ENCODE data around the gene STYK1. TPM values are rescaled to one million over a fixed set of nuclear protein-coding genes. Genes with fewer than 3 reads are reported as not detected.

The STYK1 gene
- total and polyA plus RNA-seq, 10 of the 15 experiments (the other 5 are each of a cell fraction or from before 2014, with no cell fraction given) = 0.62 to 1.2 (median 0.82) TPM; not detected in 1

DNA sequence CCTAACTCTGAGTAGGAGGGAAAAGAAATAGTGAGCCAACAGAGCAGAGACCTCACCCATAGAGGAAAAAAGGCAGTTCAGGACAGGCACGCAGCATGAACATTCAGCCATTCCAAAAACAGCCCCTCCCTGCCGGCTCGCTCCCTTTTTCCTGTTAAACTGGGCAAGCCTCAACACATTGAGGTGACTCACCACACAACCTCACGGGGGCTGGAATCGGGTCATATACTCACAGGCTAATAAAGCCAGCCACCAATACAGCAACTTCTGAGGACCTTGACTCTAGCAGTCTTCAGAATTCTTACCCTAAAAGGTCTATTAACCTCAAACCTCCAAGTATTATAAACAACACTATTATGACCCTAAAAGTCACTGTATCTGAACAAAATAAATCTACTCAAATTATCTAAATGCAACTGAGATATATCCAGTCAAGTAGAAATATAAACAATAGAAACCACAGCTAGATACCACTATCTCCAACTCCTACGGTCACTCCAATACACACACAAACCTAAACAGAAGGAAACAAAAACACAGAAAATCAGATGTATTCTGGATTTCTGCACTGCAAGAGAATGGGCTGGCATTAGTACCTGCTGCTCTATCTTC, 43.0 kb upstream of the STYK1 start:
- ChIA-PET RAD21 (ENCODE audit: unreplicated experiment) (no interaction called here), CTCF (interaction anchor here (1.2 kb wide), 1 partner anchor 15 kb away, joined by 3 read pairs; no protein-coding TSS in a partner anchor), POLR2A (interaction anchor here (2.0 kb wide), 1 partner anchor 33 kb away, joined by 7 read pairs; no protein-coding TSS in a partner anchor), SMC1A (ENCODE audit: uncharacterized antibody, unreplicated experiment) (interaction anchor here (1.0 to 4.8 kb wide), 2 partner anchors 16 to 33 kb away, joined by 3 to 35 read pairs; no protein-coding TSS in a partner anchor)
- in situ Hi-C loops (cut with MboI) = no loop called here
- no peaks in the 10 kb centered on the region for H4K20me1 ChIP-seq (ENCODE audit: control insufficient read depth, insufficient read depth)
- no peak overlapping the region for H3K4me3 ChIP-seq
- H3K27me3 ChIP-seq (replicated peaks in 1 of 2; ENCODE audit: control insufficient read depth in 2 of 2, insufficient read depth in 2 of 2, low read length in 1 of 2) = no peaks in the 10 kb centered on the region
- peaks cover 0 to 24% of the 10 kb centered on the region in 2 experiments; a peak in 3 of 4 replicates for H3K36me3 ChIP-seq (ENCODE audit: control insufficient read depth in 2 of 2, insufficient read depth in 2 of 2, low read length in 1 of 2)
- intact Hi-C loops (cut with micrococcal nuclease; ENCODE audit: unreplicated experiment) = no loop called here
- no peaks in the 10 kb centered on the region for H3K9me3 ChIP-seq (replicated peaks; ENCODE audit: control insufficient read depth, insufficient read depth, low read length)
- H3K9ac ChIP-seq (ENCODE audit: control insufficient read depth, insufficient read depth, low read length) = no peak overlapping the region
- H3K27ac ChIP-seq (ENCODE audit: control insufficient read depth, insufficient read depth) = no peak overlapping the region
- no peak for FAIRE-seq
- no peak for ATAC-seq
- H3K79me2 ChIP-seq (ENCODE audit: control insufficient read depth, insufficient read depth, low read length) = peaks cover 48% of the 10 kb centered on the region
- no peak for DNase-seq (ENCODE audit: low read depth, low spot score)
- WGBS (ENCODE audit: insufficient coverage, insufficient replicate concordance, low lambda C conversion rate, missing lambda C conversion rate) = 76% methylated on average over 6 of the region's 6 CpGs
- no peak overlapping the region for H3K4me2 ChIP-seq (ENCODE audit: control insufficient read depth, insufficient read depth)
- no peak overlapping the region for H2AFZ ChIP-seq (ENCODE audit: control insufficient read depth, low read depth, low read length)
- no peak for TF ChIP-seq BMI1 (IDR thresholded peaks at IDR 0.05; ENCODE audit: borderline replicate concordance)
- no peak for TF ChIP-seq MYB (IDR thresholded peaks at IDR 0.05; ENCODE audit: borderline replicate concordance, low read depth, low read length)
- no peak for TF ChIP-seq HDAC2 (IDR thresholded peaks at IDR 0.05)
- TF ChIP-seq TCF7 (IDR thresholded peaks at IDR 0.05; ENCODE audit: borderline replicate concordance) = no peak
- TF ChIP-seq, protein P1, sequence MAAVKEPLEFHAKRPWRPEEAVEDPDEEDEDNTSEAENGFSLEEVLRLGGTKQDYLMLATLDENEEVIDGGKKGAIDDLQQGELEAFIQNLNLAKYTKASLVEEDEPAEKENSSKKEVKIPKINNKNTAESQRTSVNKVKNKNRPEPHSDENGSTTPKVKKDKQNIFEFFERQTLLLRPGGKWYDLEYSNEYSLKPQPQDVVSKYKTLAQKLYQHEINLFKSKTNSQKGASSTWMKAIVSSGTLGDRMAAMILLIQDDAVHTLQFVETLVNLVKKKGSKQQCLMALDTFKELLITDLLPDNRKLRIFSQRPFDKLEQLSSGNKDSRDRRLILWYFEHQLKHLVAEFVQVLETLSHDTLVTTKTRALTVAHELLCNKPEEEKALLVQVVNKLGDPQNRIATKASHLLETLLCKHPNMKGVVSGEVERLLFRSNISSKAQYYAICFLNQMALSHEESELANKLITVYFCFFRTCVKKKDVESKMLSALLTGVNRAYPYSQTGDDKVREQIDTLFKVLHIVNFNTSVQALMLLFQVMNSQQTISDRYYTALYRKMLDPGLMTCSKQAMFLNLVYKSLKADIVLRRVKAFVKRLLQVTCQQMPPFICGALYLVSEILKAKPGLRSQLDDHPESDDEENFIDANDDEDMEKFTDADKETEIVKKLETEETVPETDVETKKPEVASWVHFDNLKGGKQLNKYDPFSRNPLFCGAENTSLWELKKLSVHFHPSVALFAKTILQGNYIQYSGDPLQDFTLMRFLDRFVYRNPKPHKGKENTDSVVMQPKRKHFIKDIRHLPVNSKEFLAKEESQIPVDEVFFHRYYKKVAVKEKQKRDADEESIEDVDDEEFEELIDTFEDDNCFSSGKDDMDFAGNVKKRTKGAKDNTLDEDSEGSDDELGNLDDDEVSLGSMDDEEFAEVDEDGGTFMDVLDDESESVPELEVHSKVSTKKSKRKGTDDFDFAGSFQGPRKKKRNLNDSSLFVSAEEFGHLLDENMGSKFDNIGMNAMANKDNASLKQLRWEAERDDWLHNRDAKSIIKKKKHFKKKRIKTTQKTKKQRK (IDR thresholded peaks at IDR 0.05; ENCODE audit: low read depth, low read length) = no peak
- TF ChIP-seq POU2F2 (IDR thresholded peaks at IDR 0.05; ENCODE audit: borderline replicate concordance, low read depth, low read length) = no peak
- no peak for TF ChIP-seq TAF1 (IDR thresholded peaks at IDR 0.05; ENCODE audit: borderline replicate concordance, low read depth, low read length)
- TF ChIP-seq TARDBP (IDR thresholded peaks at IDR 0.05; ENCODE audit: borderline replicate concordance) = no peak
- no TSS peak for BruUV-seq (replicated peaks)
- no peaks in the 10 kb centered on the region for H3K4me1 ChIP-seq (ENCODE audit: control insufficient read depth, insufficient read depth, low read length)

Data from GM12878 (cell line).